Activated CD4-positive, alpha-beta T cell treated with anti-CD3 and anti-CD28 coated beads, Interleukin-2, amount 50 U/mL, for 4 hours (primary cell): ENCODE data around the gene EIF4B.
A peak's percentile ranks its signal among the peaks of the same experiment; 100 is the strongest.
"Not testable (repeated sequence)": the region's sequence is repeated elsewhere in the genome, so short reads cannot be mapped to it uniquely, and the experiment has no call there.

Experiments
- DNase-seq, 2 experiments: peaks; one replicate each; pipeline ENCODE4 v3.0.0-alpha.2; 2020

EIF4B gene

GRCh38 chr12:53004582-53004981 lies 1.7 kb upstream of the EIF4B start:
- no peak for DNase-seq

DNA sequence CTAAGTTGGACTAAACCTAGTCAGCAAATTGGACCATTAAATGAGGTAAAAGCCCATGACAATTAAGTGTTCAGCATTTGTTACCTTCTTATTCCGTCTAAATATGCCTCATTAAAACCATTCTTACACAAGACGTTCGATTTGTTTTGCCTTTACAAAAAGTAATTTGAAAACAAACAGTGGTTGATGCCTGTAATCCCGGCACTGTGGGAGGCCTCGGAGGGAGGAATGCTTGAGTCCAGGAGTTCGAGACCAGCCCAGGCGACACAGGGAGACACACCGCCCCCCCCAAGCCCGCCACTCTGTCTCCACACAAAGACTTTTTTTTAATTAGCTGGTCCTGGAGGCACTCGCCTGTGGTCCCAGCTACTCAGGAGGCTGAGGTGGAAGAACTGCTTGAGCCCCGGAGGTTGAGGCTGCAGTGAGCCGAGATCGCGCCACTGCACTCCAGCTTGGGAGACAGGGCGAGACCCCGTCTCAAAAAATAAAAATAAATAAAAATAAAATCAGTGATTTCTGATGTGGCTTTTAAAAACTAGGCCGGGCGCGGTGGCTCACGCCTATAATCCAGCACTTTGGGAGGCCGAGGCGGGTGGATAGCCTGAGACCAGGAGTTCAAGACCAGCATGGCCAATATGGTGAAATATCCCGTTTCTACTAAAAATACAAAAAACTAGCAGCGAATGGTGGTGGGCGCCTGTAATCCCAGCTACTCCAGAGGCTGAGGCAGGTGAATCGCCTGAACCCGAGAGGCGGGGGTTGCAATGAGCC lies 856 bp upstream of the EIF4B start:
- no peak for DNase-seq

- peak; percentile 73 to 82 for DNase-seq
These were observed 604 bp downstream of the EIF4B start for GRCh38 chr12:53006810-53007309.

GRCh38 chr12:53007343-53007742 lies 1.1 kb downstream of the EIF4B start:
- DNase-seq = no peak

GRCh38 chr12:53008760-53009159 lies 2.5 kb downstream of the EIF4B start:
- DNase-seq = not testable (repeated sequence)

GRCh38 chr12:53010955-53011354 lies 4.7 kb downstream of the EIF4B start:
- DNase-seq = no peak

DNA sequence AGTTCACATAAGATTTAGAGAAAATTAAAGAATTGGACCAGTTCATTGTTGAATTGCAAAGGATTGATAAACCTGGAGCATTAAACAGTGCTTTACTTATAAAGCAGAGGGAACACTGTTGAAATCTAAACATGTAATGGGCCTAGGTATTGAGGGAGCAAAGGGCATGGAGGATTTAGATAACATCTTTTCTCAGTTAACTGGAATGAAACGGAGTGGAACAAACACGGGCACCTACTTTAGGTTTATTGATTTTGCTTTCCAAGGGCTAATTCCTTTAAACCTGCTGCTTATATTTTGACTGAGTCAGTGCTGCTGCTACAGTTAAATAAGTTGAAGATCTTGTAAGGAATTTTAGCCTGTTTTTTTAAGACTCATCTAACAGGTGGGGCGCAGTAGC lies 5.6 kb downstream of the EIF4B start:
- no peak for DNase-seq

DNA sequence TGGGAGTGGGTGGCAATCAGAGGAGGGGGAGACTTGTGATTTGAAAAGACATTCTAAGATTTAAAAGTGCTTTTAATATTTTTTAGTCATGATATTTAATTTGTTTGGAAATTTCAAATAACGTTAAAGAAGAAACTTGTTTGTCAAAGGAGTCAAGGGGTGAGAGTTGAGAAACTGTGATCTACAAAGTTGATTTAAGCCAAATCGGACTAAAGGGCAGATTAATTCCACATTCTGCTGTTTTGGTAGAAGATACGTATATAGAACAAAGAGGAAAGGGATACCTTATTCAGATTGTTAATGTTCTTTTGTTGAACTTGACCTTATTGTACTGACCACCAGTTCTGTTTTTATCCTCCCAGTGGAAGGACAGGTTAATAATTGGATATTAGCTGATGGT lies 6.7 kb downstream of the EIF4B start:
- DNase-seq = no peak

- no peak for DNase-seq
These were observed 8.5 kb downstream of the EIF4B start for GRCh38 chr12:53014709-53015108.

DNA sequence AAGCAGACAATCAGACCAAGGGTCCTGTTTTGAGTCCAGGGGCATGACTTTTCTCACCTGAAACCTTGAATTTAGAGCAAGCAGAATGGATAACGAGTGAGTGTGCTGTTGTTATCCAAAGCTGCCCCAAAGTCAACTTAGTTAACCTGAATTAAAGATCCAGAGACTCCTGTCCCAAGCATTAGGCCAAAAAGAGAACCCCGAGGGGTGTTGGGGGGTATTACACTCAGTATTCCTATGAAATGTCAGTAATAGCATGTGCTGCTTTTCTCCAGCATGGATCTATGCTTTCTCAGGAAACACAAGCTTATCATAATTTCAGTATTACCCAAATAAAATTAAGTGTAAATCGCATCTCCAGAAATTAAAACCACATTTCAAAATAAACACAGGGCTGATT lies 19.0 kb downstream of the EIF4B start:
- DNase-seq = no peak

DNA sequence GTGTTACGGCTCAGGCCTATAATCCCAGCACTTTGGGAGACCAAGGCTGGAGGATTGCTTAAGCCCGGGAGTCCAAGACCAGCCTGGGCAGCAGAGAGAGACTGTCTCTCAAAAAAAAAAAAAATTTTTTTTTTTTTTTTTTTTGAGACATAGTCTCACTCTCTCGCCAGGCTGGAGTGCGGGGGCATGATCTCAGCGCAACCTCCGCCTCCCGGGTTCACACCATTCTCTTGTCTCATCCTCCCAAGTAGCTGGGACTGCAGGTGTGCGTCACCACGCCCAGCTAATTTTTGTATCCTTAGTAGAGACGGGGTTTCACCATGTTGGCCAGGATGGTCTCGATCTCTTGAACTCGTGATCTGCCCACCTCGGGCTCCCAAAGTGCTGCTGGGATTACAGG lies 20.8 kb downstream of the EIF4B start:
- DNase-seq = not testable (repeated sequence)

DNA sequence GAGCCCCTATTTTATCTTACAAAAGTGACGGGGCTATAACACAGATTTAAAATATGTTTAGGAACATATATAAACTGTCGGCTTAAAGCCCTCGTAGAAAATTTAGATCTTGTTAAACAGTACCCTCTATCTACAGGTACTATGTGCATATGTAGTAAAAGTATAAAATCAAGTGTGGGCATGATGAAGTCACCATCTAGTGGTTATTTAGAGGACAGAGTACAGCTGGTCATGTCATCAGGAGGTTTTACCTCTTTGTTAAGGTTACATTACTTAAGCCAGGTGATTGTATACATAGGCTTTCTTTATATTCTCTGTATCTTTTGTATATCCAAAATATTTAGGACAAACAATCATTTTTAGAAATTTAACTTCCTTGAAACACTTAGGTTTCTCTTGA lies 25.4 kb downstream of the EIF4B start:
- no peak for DNase-seq

DNA sequence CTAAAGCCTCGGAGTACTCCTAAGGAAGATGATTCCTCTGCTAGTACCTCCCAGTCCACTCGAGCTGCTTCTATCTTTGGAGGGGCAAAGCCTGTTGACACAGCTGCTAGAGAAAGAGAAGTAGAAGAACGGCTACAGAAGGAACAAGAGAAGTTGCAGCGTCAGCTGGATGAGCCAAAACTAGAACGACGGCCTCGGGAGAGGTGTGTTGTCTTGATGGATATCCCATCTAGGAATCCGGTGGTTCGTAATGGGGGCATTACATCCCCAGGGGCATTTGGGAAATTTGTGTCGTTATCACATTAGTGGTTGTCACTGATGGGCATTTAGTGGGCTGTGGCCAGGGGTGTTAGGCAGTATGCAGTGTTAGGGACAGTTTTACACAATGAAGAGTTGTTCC lies 27.6 kb downstream of the EIF4B start:
- DNase-seq = not testable (repeated sequence)

- DNase-seq = no peak
These were observed 28.2 kb downstream of the EIF4B start for GRCh38 chr12:53034459-53034858.

- no peak for DNase-seq
These were observed 30.5 kb downstream of the EIF4B start for GRCh38 chr12:53036802-53037201.

DNA sequence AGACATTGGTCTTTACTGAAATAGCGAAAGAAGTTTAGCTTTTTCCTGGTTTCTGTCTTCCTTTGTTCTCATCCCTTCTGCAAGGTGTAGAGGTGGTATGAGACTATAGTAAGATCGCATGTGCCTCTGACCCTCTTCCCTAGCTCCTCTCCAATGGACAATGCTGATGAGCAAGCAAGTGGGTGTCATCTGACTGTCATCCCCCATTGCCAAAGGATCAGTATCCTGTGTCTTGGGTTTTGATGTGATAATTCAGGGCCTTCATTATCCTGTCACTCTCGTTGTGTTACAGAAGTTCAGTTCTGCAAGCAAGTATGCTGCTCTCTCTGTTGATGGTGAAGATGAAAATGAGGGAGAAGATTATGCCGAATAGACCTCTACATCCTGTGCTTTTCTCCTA lies 33.6 kb downstream of the EIF4B start:
- DNase-seq = no peak

GRCh38 chr12:53042607-53043454 lies 36.6 kb downstream of the EIF4B start:
- no peak for DNase-seq

DNA sequence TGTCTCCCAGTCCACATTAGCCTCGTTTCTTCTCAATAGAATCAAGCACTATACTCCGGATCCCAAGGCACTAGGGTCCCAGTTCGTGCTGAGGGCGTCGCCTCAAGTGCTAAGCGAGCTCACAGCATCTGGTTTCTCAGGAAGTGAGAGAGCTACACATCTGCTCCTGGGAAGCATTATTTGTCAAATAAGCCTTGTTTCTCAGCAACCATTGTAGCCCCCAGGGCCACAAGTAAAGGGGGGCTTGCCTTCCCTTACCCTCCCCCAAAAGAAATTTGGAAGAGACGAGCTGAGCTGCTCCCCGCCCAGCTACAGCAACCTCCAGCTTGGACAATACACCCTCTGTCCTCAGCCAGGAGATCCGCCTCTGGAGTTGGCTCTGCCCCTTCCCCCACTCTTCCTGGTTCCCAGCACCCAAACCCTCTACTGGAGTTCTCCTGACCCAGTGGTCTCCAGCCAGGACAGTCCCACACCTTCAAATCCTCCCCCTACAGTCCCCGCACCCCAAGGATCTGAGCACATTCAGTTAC lies 37.9 kb downstream of the EIF4B start:
- no peak for DNase-seq

DNA sequence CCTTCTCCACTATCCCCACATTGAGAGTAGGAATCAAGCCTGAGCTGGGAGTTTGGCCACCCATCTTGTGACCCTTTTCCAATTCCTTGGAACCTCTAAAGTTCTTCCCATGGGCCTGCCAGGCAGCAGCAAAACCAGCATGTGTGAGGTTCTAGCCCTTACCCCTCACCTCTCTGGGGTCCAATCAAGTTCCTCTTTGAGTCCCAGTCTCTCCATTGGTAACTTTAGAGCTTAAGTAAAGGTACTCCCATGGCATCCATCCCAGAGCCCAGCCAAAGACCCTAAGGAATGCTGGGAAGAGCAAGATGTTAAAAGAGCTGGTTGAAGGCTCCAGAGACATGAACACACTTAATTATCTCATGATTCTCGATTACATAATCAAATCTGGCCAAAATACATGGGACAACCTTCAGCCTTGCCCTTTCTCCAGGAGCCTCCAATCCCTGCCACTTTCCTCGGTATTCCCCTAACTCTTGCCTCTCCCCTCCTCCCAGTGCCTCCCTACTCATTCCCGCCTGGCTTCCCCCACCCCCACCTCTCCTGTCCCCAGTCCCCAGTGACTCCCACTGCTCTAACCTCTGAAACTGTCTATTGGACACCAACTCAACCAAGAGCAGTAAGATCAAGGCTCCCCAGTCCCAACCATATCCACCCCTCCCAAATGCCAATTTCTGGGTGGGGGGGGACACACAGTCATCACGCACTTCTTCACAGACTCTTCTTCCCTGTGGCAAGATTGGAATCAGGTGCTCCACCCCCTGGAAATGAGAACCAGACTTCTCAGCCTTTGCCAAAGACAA lies 38.8 kb downstream of the EIF4B start:
- DNase-seq = no peak

- no peak for DNase-seq
These were observed 39.4 kb downstream of the EIF4B start for GRCh38 chr12:53045696-53046045.

DNA sequence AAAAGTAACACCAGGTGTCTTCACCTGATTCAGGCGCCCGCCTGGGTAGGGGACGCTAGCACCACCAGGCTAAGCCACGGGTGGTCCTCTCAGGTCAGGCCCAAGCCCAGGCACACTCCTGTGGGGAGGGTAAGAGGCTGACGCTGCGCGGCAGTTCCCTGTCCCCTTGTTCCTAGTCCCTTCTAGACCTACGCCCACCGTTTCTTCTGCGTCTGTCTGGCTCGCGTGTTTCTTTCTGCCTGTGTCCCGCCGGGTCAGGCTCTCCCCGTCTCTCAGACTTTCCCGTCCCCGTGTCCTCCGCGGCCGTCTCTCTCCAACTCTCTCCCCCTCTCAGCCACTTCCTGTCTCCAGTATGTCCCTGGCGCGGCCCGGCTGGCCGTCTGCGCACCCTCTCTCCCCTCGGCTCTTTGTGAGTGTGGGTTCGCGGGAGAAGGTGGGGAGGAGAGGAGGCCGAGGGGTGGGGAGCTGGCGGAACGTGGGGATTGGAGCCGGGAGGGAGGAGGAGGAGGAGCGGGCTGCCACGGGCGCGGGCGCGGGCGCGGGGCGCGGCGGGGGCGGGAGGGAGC lies 40.5 kb downstream of the EIF4B start:
- peak; percentile 24 to 30 for DNase-seq

DNA sequence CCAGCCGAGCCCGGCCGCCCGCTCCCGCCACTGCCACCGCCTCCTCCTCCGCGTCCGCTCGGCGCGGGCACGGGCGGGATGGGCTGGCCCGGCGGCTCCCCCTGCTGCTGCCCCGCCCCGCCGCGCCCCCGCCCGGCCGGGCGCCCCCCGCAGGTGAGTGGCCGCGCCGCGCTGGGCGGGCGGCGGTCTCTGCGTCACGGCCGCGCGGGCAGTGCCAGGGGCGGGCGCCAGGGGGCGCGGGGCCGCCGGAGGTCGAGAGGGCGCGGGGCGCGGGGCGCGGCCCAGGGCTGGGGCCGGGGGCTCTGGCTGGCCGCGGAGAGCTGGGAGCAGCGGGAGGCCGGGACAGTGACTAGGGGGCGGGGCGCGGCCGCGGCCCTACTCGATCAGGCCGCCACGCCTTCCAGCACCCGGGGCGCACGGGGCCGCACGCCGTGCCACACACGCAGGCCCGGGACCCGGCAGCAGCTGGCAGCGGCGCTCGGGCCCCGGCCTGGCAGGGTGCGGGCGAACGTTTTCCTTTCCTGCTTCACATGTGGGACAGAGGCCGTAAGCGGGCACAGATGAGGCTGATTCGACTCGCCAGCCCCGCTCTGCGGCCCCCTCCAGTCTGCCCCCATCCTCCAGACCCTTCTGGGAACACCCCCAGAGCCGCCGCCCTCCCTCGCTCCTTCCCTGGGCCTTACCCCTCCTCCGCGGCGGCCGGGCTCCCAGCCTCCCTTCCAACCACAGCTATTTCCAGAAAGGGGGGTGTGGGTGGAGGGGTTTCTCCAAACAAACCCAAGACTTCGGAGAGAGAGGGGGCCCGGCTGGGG lies 41.2 kb downstream of the EIF4B start:
- peak; percentile 42 to 48 for DNase-seq
